ENCODE results near the gene ABLIM2. TPM values are rescaled to one million over a fixed set of nuclear protein-coding genes. Genes with fewer than 3 reads are reported as not detected.

The ABLIM2 gene
- total and polyA plus RNA-seq, 10 of the 15 experiments (the other 5 are each of a cell fraction or from before 2014, with no cell fraction given) = 0.03 to 0.15 (median 0.05) TPM; not detected in 7

- Histone ChIP-seq H3K27me3 (replicated peaks in 1 of 2; ENCODE audit: control insufficient read depth in 2 of 2, insufficient read depth in 2 of 2, low read length in 1 of 2) (no peaks in the 10 kb centered on the region; a peak in 1 of 4 replicates), H3K9me3 (replicated peaks; ENCODE audit: control insufficient read depth, insufficient read depth, low read length) (no peaks in the 10 kb centered on the region), H3K4me2 (ENCODE audit: control insufficient read depth, insufficient read depth) (no peak overlapping the region), H3K79me2 (ENCODE audit: control insufficient read depth, insufficient read depth, low read length) (no peaks in the 10 kb centered on the region), H3K4me3 (no peak overlapping the region), H3K36me3 (ENCODE audit: control insufficient read depth in 2 of 2, insufficient read depth in 2 of 2, low read length in 1 of 2) (no peaks in the 10 kb centered on the region), H3K27ac (ENCODE audit: control insufficient read depth, insufficient read depth) (no peak overlapping the region), H2AFZ (ENCODE audit: control insufficient read depth, low read depth, low read length) (no peak overlapping the region), H4K20me1 (ENCODE audit: control insufficient read depth, insufficient read depth) (no peaks in the 10 kb centered on the region), H3K9ac (ENCODE audit: control insufficient read depth, insufficient read depth, low read length) (no peak overlapping the region), H3K4me1 (ENCODE audit: control insufficient read depth, insufficient read depth, low read length) (no peaks in the 10 kb centered on the region)
- DNase-seq (ENCODE audit: low read depth, low spot score) (no peak), FAIRE-seq (no peak), ATAC-seq (no peak)
- CTCF ChIA-PET = interaction anchor here (0.6 to 8.7 kb wide), 2 partner anchors 149 to 180 kb away, joined by 4 to 104 read pairs; no protein-coding TSS in a partner anchor
- SMC1A ChIA-PET (ENCODE audit: uncharacterized antibody, unreplicated experiment) = interaction anchor here (1.5 kb wide), 1 partner anchor 183 kb away, joined by 3 read pairs; no protein-coding TSS in a partner anchor
- no TSS peak for BruUV-seq (replicated peaks)
- intact Hi-C loops (cut with micrococcal nuclease; ENCODE audit: unreplicated experiment) (loop anchor here (5.0 kb wide), 1 partner anchor 223 kb away; no protein-coding TSS in a partner anchor), in situ Hi-C loops (cut with MboI) (loop anchor here (5.0 kb wide), 1 partner anchor 183 kb away; no protein-coding TSS in a partner anchor)
- no peak for TF ChIP-seq HDGF (IDR thresholded peaks at IDR 0.05)
- WGBS (ENCODE audit: insufficient coverage, insufficient replicate concordance, low lambda C conversion rate, missing lambda C conversion rate) = 62% methylated on average over 12 of the region's 12 CpGs
- RAD21 ChIA-PET (ENCODE audit: unreplicated experiment) = no interaction called here
- POLR2A ChIA-PET = no interaction called here
Observed at GRCh38 chr4:7985072-7985471, 173.5 kb downstream of the ABLIM2 start.

DNA sequence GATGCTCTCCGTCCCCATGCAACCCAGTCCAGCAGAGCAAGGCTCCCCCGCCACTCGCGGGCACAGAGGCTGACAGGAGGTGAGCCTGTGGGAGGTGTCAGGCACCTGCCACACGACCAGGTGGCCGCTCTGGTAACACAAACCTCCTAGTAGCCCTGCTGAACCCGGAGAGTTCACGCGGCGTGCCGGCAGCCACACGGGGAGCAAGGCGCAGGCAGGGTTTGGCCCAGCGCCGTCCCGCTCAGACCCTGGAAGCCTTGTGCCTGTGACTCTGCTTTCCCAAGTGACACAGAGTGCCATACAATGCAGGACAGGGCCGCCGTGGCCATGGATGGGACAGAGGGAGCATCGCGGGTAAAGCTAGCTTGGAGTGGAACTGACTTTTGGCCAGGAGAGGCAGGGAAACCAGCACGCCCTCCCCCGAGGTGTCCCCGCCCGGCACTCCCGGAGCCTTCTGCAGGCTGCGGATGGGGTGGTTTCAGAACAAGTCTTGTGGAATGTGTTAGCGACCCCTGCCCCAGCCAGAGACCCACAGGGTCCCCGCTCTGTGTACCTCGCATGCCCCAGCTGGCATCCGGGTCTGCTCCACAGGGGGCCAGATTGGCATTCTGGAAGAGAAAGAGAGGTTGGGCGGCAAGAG is 174.2 kb downstream of the ABLIM2 start:
- Histone ChIP-seq H3K4me3 (no peak overlapping the region), H4K20me1 (ENCODE audit: control insufficient read depth, insufficient read depth) (no peaks in the 10 kb centered on the region), H3K36me3 (ENCODE audit: control insufficient read depth in 2 of 2, insufficient read depth in 2 of 2, low read length in 1 of 2) (no peaks in the 10 kb centered on the region), H3K79me2 (ENCODE audit: control insufficient read depth, insufficient read depth, low read length) (no peaks in the 10 kb centered on the region), H3K4me2 (ENCODE audit: control insufficient read depth, insufficient read depth) (no peak overlapping the region), H3K9ac (ENCODE audit: control insufficient read depth, insufficient read depth, low read length) (no peak overlapping the region), H3K27ac (ENCODE audit: control insufficient read depth, insufficient read depth) (no peak overlapping the region), H3K9me3 (replicated peaks; ENCODE audit: control insufficient read depth, insufficient read depth, low read length) (no peaks in the 10 kb centered on the region), H3K27me3 (replicated peaks in 1 of 2; ENCODE audit: control insufficient read depth in 2 of 2, insufficient read depth in 2 of 2, low read length in 1 of 2) (no peaks in the 10 kb centered on the region; a peak in 2 of 4 replicates), H2AFZ (ENCODE audit: control insufficient read depth, low read depth, low read length) (no peak overlapping the region), H3K4me1 (ENCODE audit: control insufficient read depth, insufficient read depth, low read length) (no peaks in the 10 kb centered on the region)
- ATAC-seq (no peak), FAIRE-seq (no peak), DNase-seq (ENCODE audit: low read depth, low spot score) (no peak)
- intact Hi-C loops (cut with micrococcal nuclease; ENCODE audit: unreplicated experiment) = no loop called here
- ChIA-PET RAD21 (ENCODE audit: unreplicated experiment) (no interaction called here), SMC1A (ENCODE audit: uncharacterized antibody, unreplicated experiment) (interaction anchor here (1.5 kb wide), 1 partner anchor 182 kb away, joined by 3 read pairs; no protein-coding TSS in a partner anchor), POLR2A (no interaction called here), CTCF (interaction anchor here (8.7 kb wide), 1 partner anchor 180 kb away, joined by 104 read pairs; no protein-coding TSS in a partner anchor)
- no TSS peak for BruUV-seq (replicated peaks)
- no peak for TF ChIP-seq MTA3 (IDR thresholded peaks at IDR 0.05; ENCODE audit: borderline replicate concordance, low read length)
- in situ Hi-C loops (cut with MboI) = no loop called here
- 67% methylated on average over 29 of the region's 31 CpGs for WGBS (ENCODE audit: insufficient coverage, insufficient replicate concordance, low lambda C conversion rate, missing lambda C conversion rate)
